Body of pancreas (tissue), 4 donors: ENCODE measurements around the gene ETHE1. TPM values are rescaled to one million over a fixed set of nuclear protein-coding genes. Genes with fewer than 3 reads are reported as not detected.

Source experiments
- ATAC-seq: fragments of 150-250 bp; one replicate; pipeline ENCODE4 v1.9.1; 2016
- DNase-seq, 4 donors: peaks; one replicate each; pipeline ENCODE4 v3.0.0-alpha.2; 2019
- H3K27ac ChIP-seq, 4 donors: fragments of 200-600 bp; sonication (generic); 1 replicate in 3 of 4; 2 replicates in 1 of 4; pipeline versions ENCODE4 v1.5.1 to v1.6.1; 2016 to 2019; ENCODE audit warnings: mild to moderate bottlenecking in 1 of 4, mixed read lengths in 1 of 4, moderate library complexity in 1 of 4
- H3K27me3 ChIP-seq, 2 donors: fragments of 200-600 bp; sonication (generic); one replicate each; pipeline ENCODE4 v1.6.0; 2016; ENCODE audit warnings: mild to moderate bottlenecking in 1 of 2
- H3K36me3 ChIP-seq, 2 donors: fragments of 200-600 bp; sonication (generic); replicated peaks in 1 of 2; 2 replicates each; pipeline ENCODE4 v1.5.1; 2016; ENCODE audit warnings: low read depth in 2 of 2; ENCODE audit not compliant: insufficient read depth in 1 of 2
- H3K4me1 ChIP-seq: fragments of 200-600 bp; sonication (generic); one replicate; pipeline ENCODE4 v1.6.0; 2016
- H3K4me3 ChIP-seq, 2 donors: fragments of 200-600 bp; sonication (generic); 1 replicate in 1 of 2; 2 replicates in 1 of 2; pipeline ENCODE4 v1.5.1; 2016 to 2019
- H3K9me3 ChIP-seq, 3 donors: fragments of 200-600 bp; sonication (generic); 1 replicate in 2 of 3; 2 replicates in 1 of 3; pipeline ENCODE4 v1.5.1; 2016
- CTCF ChIP-seq, 7 experiments: fragments of 450-650 bp in 4 of 7; fragments of 200-600 bp in 3 of 7; sonication (generic) in 3 of 7; IDR thresholded peaks; one replicate each; pipeline ENCODE4 v1.5.1; 2016 to 2019; ENCODE audit warnings: antibody characterized with exemption in 7 of 7
- POLR2A ChIP-seq, 3 donors: fragments of 450-650 bp; IDR thresholded peaks; one replicate each; pipeline ENCODE4 v1.6.1; 2016; ENCODE audit warnings: antibody characterized with exemption in 3 of 3, mild to moderate bottlenecking in 2 of 3
- WGBS, 2 donors: methylation state at CpG; one replicate each; pipeline ENCODE4 v1.1.5; 2017; 5-methylcytosine and 5-hydroxymethylcytosine counted together
- intact Hi-C: fragments of 100-400 bp; cut with DNase I; formaldehyde crosslinking; loops from one replicate; pipeline ENCODE4 v1.15.1; 2023
- total RNA-seq, 2 donors: library from RNA; depleted of rRNA; stranded (reverse); fragments of >200 nt; gene quantifications; one replicate each; pipeline ENCODE4 v1.1.0, GENCODE V29; 2016

The ETHE1 gene
- total RNA-seq, 2 donors from 2014 or later = 21.1 to 29.8 TPM

GRCh38 chr19:43507880-43508279, 19.1 kb downstream of the ETHE1 start:
- TF ChIP-seq CTCF (IDR thresholded peaks at IDR 0.05) (no peak), POLR2A (IDR thresholded peaks at IDR 0.05) (no peak)
- WGBS, 2 donors = 96 to 100% methylated on average over 2 of the region's 2 CpGs
- Histone ChIP-seq H3K27ac (no peak overlapping the region), H3K36me3 (peaks cover 0 to 2% of the 10 kb centered on the region in 2 donors), H3K4me1 (peaks cover 14% of the 10 kb centered on the region), H3K4me3 (no peak overlapping the region), H3K27me3 (no peaks in the 10 kb centered on the region), H3K9me3 (no peaks in the 10 kb centered on the region)
- intact Hi-C loops = no loop called here
- no peak for ATAC-seq
- DNase-seq = no peak

GRCh38 chr19:43506629-43507028, 20.4 kb downstream of the ETHE1 start:
- Histone ChIP-seq H3K27ac (no peak overlapping the region), H3K9me3 (no peaks in the 10 kb centered on the region), H3K36me3 (peaks cover 0 to 2% of the 10 kb centered on the region in 2 donors), H3K4me3 (no peak overlapping the region), H3K27me3 (no peaks in the 10 kb centered on the region), H3K4me1 (peaks cover 18% of the 10 kb centered on the region)
- DNase-seq (no peak), ATAC-seq (no peak)
- 88 to 90% methylated on average over 5 of the region's 5 CpGs for WGBS, 2 donors
- intact Hi-C loops = no loop called here
- no peak for TF ChIP-seq POLR2A (IDR thresholded peaks at IDR 0.05)
- no peak for TF ChIP-seq CTCF (IDR thresholded peaks at IDR 0.05)

GRCh38 chr19:43505941-43506340, 21.1 kb downstream of the ETHE1 start:
- ATAC-seq (no peak), DNase-seq (no peak)
- Histone ChIP-seq H3K36me3 (peaks cover 0 to 2% of the 10 kb centered on the region in 2 donors), H3K27me3 (no peaks in the 10 kb centered on the region), H3K4me1 (peaks cover 18% of the 10 kb centered on the region), H3K27ac (no peak overlapping the region), H3K4me3 (no peak overlapping the region), H3K9me3 (no peaks in the 10 kb centered on the region)
- WGBS, 2 donors = 91 to 95% methylated on average over 5 of the region's 5 CpGs
- intact Hi-C loops = no loop called here
- TF ChIP-seq POLR2A (IDR thresholded peaks at IDR 0.05) = no peak
- no peak for TF ChIP-seq CTCF (IDR thresholded peaks at IDR 0.05)

- WGBS, 2 donors = 79 to 90% methylated on average over 3 of the region's 3 CpGs
- no peak overlapping the region for H3K4me3 ChIP-seq
- TF ChIP-seq POLR2A (IDR thresholded peaks at IDR 0.05) (no peak), CTCF (IDR thresholded peaks at IDR 0.05) (no peak)
- ATAC-seq (no peak), DNase-seq (no peak)
- H3K9me3 ChIP-seq = no peaks in the 10 kb centered on the region
- H3K4me1 ChIP-seq = peaks cover 18% of the 10 kb centered on the region
- intact Hi-C loops = no loop called here
- peak overlapping the region in 2 of 4 donors; percentile 59 to 89 for H3K27ac ChIP-seq
- no peaks in the 10 kb centered on the region for H3K27me3 ChIP-seq
- peaks cover 0 to 2% of the 10 kb centered on the region in 2 donors for H3K36me3 ChIP-seq
Measured at GRCh38 chr19:43505186-43505456, 21.9 kb downstream of the ETHE1 start.

- ATAC-seq = peak; percentile 50
- Histone ChIP-seq H3K27me3 (no peaks in the 10 kb centered on the region), H3K9me3 (no peaks in the 10 kb centered on the region), H3K27ac (peak within 1 kb of the TSS; percentile 60 to 89 (median 80)), H3K4me1 (peaks cover 18% of the 10 kb centered on the region), H3K36me3 (peaks cover 0 to 2% of the 10 kb centered on the region in 2 donors), H3K4me3 (peak within 1 kb of the TSS; percentile 63 to 75)
- 2 to 7% methylated on average over 13 to 41 of the region's 42 CpGs for whole genome bisulfite sequencing, 2 donors
- peak in 1 of 3 donors; percentile 10 for TF ChIP-seq POLR2A (IDR thresholded peaks at IDR 0.05)
- TF ChIP-seq CTCF (IDR thresholded peaks at IDR 0.05) = peak in 1 of 7 experiments; percentile 1
- intact Hi-C loops = no loop called here
- peak; percentile 46 to 63 (median 56) for DNase-seq
Measured at GRCh38 chr19:43504426-43505185, 22.4 kb downstream of the ETHE1 start, which contains the start of gene PHLDB3. Gene PHLDB3, minus strand, starts transcription at chr19:43504746. Its CDS starts 628 bp downstream, at chr19:43504118.
